GM19372 (cell line): Measurements from ENCODE around the gene COMMD3.

ENCODE experiments used
- ATAC-seq: cut with Tn5 transposase; IDR thresholded peaks from one replicate; pipeline ENCODE4 v1.9.1; 2021; ENCODE audit warnings: mild to moderate bottlenecking, low read depth, moderate library complexity; ENCODE audit not compliant: unreplicated experiment

Gene COMMD3

DNA sequence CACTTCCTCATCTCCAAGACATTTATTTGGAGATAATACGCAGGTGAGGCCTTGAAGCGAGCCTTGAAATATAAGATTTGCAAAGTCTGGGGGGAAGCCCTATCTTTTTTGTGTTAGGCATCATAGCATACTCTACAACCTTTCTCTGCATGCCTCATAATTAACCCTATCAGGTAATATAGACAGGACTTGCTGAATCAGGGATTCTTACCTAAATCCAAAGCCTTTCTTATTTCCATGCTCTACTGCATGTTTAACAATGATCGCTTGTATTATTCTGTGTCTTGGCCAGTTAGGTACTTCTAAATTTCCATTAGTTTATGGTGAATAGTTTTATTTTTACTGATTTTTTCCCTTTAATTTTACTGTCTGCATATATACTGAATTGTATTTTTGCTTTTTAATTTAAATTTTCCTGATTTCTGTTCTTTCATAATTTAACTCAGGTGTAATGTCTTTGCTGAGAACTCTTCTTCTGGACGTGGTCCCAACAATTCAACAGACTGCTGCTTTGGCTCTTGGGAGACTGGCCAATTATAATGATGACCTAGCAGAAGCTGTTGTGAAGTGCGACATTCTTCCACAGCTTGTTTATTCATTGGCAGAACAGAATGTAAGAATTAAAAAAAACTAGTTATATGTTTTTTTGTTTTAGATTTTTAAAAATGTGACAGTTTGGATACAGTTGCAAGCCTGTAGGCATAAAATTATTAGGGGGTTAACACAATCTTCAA lies 48.4 kb downstream of the COMMD3 start:
- ATAC-seq: no peak

DNA sequence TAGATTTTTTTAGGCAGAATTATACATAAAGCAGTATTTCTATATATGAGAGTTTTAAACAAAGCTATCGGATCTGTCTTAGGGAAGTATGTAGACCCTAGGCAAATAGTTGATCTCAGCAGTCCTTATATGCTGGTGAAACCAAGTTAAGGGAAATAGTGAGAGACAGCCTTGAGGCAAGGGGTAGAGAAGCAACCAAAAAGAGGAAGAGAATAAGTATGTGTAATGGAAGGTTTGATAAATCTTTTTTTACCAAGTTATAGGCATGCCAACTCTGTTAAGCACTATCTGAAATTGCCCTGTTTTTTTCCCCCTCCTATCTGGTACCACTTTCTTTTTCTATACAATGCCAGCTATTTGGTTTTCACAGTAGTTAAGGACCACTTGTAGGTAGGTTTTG lies 49.0 kb downstream of the COMMD3 start:
- ATAC-seq: peak; percentile 72

DNA sequence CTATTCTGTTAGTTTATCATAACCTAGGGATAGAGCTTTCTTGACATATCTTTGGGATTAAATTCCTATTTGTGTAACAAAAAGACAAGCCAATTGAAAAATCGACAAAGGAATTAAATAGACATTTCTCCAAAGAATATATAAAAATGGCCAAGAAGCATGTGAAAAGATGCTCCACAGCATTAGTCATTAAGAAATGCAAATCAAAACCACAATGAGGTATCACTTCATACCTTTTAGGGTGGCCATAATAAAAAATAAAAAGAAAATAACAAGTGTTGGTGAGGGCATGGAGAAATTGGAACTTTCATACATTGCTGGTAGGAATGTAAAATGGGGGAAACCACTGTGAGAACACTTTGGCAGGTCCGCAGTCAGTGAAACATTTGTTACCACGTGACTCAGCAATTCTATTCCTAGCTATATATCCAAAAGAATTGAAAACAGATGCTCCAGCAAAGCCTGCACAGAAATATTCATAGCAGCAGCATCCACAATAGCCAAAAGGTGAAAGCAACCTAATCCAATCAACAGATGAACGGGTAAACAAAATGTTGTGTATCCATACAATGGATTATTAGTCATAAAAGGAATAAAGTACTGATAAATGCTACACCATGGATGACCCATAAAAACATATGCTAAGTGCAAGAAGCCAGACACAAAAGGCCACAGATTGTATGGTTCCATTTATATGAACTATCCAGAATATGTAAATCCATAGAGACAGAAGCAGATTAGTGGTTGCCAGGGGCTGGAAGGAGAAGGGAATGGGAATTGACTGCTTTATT lies 49.7 kb downstream of the COMMD3 start:
- no peak for ATAC-seq

GRCh38 chr10:22366435-22366703 lies 50.2 kb downstream of the COMMD3 start:
- ATAC-seq: no peak

DNA sequence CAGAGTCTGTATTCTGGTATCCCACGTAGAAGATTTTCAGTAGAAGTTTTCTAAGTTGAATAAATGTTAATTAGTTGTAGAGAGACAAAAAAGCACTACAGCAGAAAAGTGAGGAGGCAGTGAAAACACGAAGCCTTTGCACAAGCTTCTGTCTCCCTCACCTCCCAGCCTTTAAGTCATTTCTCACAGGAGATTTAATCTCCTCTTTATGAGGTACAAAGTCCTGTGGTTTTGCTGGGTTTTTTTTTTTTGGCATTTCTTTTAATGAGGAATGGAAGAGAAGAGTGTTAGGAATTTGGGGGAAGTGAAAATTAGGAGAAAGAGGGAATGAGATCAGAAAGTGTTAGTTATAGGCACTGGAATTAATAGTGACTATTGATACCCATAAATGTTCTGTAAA lies 50.6 kb downstream of the COMMD3 start:
- ATAC-seq: no peak

- no peak for ATAC-seq
These were observed 51.3 kb downstream of the COMMD3 start for GRCh38 chr10:22367471-22367870.

GRCh38 chr10:22368402-22368801 lies 52.2 kb downstream of the COMMD3 start:
- no peak for ATAC-seq

DNA sequence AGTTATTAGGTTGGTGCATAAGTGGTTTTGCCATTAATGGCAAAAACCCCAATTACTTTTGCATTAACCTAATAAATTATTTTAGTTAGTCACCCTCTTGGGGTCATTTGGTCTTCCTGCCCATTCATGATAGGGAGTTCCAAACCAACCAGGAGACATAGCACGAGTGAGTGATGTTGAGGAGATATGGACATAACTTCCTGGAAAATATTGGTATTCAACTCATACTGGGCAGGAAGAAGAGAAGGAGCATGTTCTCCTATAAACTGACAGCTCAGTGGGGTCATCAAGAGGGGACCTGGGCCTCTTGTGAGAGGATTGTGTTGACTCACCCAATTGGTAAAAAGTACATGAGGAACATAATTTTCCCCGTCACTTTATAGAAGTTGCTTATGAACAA lies 52.8 kb downstream of the COMMD3 start:
- no peak for ATAC-seq

DNA sequence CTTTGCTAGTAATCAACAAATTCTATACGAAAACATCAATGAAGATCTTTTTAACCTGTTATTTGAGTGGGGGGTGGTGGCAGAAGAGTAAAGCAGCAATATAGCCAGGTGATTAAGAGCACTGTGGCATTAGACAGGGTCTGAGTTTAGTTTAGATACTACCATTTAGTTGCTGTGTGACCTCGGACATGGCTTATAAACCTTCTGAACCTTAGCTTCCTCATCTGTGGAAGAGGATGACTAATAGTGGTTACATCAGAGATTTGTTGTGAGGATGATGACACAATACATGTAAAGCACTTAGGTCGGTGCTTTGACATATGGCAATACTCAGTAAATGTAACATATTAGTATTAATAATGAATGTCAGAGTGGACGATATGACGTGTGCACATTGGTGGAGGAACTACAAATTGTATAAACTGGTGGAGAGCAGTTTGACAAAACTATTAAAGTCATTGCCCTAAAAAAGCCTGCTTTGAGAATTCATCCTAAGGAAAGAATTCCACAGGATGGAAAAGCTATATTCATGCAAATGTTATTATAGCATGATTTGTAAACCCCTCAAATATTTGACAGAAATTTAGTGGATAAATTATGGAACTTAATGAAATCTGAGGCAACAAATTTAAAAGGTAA lies 53.4 kb downstream of the COMMD3 start:
- no peak for ATAC-seq
